T-helper 1 cell (primary cell): ENCODE results near the gene VSX1.
A peak's percentile ranks its signal among the peaks of the same experiment; 100 is the strongest.

Experiments
- DNase-seq, 5 donors: peaks; one replicate each; pipeline ENCODE4 v3.0.0-alpha.2; 2012 to 2020

Gene VSX1

DNA sequence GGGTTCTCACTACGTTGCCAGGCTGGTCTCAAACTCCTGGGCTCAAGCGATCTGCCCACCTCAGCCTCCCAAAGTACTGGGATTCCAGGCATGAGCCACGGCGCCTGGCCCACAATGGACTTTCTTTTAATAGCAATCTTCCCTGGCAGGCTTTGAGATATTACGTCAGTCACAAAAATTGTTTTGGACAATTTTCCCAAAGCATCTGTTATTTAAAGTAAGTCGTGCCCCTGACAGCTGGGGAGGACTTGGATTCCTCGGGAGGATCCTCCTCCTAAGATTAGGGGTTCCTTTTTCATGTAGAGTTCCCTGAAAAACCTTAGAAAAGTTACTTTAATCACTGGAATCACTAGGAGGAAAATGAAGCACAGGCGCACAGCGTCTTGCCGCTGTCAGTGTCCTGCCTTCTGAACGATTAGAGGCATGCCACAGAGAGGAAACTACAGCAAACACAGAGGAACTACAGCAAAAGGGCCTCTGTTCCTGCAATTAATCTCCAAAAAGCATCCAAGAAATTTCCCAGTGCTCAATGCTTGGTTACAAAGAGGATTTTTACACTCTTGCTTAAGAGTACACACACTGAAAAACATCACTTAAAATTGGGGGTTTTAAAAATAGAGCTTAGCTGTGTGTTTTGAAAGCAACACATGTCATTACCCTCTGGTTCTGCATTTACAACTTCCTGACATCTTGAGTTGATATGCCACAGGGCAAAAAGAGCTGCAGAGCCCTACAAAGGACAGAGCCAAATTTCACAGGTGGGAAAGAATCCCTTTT, 28.5 kb downstream of the VSX1 start:
- no peak for DNase-seq

DNA sequence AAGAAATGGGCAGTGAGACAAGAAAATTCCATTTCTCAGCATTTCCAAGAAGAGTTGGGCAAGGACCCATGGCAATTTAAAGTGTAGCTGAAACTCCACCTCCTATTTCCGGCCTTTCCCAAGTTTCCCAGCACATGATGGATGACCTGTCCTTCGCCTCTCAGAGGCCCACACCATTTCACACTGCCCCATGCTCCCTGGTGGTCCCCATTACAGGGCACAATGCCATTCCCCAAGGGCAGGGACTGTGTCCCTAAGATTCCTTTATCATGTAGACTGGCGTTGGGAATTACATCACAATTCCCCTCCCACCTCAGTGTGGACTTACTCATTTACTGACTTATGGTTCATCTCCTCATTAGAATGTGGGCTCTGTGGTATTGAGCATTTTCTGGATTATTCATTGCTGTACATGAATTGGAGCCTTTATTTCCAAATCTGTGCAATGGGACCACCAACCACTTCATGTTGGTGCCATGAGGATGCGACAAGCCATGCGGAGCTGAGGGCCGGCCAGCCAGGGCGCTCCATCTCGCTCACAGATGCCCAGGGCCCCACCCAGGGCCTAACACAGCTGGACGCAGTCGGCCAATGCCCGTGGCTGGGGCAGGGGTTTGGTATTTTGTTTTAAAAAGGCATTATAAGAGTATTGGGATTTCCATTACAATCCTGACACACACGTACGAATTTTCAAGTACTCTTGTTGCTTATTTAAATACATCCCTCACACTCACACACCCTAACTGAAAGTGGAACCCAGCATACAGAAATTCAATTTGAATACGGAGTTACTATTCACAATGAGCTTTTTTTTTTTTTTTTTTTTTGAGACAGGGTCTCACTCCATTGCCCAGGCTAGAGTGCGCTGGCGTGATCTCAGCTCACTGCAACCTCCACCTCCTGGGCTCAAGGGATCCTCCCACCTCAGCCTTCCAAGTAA, 29.4 kb downstream of the VSX1 start:
- no peak for DNase-seq

DNA sequence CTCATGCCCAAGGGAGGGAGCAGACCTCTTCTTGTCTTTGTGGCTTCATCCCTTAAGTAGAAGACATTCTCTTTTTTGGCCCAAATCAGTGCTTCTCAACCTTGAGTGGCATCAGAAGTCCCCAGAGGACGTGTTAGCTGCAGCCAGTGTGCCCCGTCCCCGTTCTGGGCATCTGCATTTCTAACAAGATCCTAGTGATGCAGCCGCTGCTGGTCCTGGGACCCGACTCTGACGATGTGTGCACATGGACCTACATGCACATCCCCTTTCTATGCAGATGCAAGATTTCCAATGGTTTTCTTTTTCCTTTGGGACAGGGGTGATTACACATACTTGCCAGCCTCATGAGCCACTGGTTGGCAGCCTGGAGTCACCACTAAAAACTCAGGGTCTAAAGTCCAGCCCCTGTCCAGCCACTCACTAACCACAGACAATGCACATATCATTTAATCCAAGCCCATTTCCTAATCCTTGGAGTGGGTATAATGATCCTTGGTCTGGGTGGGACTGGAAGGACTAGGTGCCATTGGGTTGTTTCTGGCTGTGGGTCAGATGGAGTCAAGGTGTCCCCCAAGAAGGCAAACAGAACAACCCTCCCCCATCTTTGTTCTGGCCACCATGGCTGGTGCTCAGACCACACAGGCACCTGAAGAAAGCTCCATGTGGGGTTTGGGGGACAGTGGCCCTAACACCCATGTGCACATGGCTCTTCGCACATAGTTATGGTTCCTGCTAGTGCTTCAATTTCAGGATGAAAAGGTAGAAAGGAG, 30.4 kb downstream of the VSX1 start:
- no peak for DNase-seq

DNA sequence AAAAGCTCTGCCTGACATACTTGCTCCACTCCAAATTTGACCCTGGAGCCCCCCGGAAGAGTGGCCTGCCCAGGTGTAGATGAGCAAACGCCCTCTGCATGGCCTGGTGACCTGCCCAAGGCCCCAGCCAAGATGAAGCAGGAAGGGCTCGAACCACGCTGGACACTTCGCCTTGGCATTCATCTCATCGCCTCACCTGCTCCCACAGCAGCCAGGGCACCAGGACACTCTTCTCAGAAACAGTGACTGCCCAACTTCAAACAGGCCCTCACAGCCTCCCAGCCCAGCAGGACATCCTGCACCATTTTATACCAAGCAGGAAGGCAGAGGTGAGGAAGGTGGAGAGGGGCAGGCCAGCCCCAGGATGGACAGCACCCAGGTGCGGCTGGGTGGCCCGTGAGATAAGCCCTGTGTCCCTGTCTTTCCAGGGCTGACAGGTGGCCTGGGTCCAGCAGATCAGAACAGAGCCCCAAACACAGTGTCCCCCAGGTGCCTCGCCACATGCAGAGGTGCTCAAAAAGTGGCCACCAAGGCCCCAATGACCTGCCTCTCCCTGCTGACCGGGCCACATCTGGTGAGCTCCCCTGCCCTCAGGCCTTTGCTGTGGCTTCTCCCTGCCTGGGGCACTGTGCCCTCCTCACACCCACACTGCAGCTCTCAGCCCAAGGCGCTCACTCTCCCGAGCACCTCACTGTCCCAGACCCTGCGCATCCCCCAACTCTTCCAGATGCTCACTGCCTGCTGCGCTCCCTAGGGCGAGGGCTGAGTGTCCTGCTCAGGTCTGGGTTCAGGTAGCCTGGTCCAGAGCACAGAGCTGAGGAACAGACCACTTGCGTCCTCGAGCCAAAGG, 31.2 kb downstream of the VSX1 start:
- DNase-seq, result no peak

DNA sequence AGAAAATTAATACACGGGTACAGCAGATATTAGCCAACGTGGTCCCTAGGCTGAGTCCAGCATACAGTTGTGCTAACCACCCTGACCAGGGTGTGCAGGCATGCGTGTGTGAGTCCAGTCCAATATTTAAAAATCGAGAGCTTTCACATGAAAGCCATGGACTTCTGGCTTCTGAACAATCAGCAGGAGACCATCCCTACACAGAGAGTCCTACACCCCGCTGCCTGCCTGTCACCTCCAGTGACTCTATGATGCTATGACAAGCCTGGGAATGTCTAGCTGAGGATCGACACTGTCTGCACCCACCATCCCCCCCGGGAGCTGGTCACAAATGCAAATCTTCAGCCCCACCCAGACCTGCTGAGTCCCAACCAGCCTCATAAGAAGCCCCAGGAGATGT, 31.9 kb downstream of the VSX1 start:
- DNase-seq, result no peak

DNA sequence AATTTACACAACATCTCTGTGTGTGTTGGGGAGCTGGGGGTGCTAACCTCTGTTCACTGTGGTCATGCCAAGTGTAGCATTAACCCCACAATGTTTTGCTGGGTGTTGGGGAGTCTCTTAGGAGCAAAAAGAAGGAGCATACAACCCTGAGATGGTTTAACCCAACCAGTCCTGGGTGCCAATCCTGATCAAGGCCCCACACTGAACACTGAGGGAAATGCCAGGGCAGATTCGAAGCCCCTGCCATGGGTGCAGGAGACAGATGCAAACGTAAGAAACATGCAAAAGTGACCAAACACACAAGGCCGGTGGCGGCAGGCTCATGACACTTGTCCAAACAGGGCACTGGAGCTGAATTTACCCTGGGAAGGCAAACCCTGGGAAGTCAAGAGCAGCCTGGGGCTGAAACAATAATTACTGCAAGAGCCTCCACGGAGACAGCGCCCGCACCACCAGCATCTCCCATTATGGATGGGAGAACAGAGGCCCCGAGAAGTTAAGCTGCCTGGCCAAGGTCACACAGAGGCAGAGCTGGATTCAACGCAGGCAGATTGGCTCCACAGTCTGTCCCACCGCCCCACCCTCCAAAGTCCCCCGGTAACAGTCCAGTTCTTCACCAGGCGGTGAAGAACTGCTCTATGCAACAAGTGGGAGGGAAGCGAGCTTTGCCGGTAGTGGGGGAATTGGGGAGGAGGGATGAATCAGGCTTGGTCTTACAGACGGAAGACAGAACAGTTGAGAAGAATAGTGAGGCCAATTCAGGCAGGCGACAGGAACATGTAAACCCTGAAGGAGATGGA, 32.5 kb downstream of the VSX1 start:
- DNase-seq, result no peak

DNA sequence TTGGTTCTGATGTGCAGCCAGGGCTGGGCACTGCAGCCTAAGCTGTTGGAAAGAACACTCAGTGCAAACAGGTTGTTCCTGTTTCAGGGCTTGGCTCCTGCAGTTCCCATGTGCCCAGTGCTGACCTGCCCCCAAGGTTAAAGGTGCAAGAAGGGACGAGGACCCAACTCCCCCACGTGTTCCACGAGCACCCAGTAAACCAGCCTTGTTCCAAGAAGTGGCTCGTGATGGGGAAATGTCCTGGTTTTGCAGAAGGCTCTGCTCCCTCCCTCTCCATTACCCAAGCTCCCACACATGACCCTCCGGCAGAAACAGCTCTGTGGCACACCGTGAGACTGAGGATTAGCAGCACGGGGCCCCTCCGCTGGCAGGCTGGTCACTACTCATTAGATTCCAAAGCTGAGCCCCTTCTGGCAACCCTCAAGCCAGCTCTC, 33.4 kb downstream of the VSX1 start:
- no peak for DNase-seq

DNA sequence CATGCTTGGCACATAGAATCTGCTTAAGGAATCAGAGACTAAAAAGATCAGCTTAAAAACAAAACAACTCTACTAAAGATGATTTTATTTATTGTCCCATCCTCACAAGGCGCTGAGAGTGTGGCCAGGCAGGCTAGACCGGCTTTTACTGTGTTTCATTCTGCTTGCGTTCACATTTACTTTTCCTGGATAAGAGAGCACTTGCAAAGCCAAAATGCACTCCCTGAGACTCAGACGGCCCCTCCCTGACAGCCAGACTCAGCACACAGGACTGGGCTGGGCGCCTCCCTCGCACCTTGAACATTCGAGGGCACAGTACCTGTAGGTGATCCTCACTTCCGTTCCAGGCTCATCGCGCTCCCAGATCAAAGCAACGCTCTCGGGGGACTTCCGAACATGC, 34.2 kb downstream of the VSX1 start:
- no peak for DNase-seq

DNA sequence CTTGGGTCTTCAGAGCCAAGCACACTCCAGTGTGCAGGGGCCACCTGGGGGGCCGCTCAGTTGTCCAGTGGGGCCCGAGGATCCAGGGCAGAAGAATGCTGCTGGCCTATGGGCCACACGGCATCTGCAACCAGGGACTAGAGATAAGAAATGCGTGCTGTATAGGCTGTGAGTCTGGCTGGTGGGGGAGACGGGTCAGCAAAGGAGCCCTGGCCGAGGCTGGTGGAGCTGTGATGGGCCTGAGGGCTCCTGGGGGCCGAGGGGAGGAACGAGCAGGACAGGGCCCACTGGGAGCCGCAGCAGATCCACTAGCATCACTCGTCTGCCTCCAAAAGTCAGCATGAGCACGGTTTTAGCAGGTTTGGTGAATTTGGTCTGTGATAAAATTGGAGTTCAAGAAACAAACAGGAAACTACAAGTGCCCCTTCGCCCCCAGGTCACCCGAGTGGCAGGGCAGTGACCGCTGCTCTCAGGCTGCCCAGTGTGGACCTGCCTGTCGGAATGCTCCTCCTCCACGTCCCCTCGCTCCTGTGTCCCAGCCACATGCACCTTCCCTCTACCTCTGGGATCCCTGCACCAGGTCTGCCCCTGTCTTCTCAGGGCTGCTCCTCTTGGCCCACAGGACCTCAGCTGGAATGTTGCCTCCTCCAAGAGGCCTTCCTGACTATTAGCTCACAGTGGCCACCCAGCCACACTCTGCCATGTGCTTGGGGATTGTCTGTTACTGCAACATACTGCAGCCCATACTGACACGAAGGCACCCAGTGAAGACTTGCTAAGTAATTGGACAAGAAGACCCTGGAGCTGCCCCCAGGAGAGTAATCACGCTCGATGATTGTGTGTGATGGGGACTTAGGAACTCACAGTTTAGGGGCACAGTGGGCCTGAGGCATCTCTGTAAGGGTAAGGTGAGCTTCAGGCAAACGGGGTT, 34.9 kb downstream of the VSX1 start:
- no peak for DNase-seq

DNA sequence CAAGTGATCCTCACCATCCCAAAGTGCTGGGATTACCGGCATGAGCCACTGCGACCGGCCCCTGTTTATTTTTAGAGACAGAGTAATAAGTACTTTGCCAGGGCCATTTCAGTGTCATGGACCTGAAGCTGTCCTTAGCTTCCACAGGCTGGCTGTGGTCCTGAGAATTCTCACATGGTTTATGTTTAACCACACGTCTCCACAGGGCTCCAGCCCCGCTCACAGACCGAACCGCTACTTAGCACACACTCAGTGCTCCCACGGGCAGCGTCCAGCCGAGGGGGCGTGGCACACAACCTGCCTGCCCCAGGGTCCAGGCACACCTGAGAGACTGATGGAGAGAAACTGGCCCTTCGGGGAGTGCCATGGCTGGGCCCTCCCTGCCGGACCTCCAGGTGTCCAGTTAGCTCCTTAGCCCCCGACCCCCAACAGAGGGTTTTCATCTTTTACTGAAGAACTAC, 35.7 kb downstream of the VSX1 start:
- DNase-seq, result no peak

DNA sequence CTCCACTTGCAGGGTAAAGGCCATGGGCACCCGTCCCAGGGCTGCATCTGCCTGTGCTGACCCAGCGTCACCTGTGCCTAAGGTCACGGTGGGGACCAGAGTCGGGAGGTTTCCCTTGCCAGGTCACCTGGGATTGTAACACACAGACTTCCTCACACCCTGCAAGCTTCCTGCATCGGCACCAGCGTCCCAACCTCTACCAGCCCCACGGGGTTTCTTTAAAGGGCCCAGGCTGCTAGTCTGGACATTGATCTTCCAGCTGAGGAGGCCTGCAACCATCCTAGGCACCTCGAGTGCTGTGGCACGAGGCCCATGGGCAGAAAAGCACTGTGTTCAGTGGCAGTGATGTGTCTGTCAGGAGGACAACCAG, 36.6 kb downstream of the VSX1 start:
- no peak for DNase-seq

DNA sequence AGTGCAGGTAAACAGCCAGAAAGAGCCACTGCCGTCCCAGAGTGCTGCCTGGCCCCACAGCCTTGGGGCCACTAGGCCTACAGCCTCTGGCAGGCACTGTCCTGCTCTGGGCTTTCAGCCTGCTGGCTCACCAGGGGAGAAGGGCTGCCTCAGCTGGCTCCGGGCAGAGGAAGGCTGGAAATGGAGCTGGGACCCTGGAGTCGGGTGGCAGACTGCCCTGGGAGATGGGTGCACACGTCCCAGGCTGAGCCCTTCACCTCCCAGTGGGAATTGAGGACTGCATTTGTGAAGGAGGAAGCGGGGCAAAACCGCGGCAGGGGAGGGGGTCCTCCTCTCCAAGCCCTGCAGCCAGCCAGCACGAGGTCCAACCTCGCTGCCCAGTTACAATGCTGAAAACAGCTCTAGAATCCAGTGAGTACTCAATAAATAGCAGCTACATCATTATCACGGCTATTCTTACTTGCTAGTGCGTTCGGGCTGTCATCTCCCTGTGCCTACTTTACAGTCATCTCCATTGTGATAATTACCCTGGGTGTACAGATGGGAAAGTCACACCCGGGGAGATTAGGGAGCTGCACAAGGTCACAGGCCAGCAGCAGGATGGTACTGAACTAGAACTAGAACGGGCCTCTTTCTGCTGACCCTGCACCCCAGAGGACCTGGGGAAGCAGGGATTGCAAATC, 37.1 kb downstream of the VSX1 start:
- no peak for DNase-seq

DNA sequence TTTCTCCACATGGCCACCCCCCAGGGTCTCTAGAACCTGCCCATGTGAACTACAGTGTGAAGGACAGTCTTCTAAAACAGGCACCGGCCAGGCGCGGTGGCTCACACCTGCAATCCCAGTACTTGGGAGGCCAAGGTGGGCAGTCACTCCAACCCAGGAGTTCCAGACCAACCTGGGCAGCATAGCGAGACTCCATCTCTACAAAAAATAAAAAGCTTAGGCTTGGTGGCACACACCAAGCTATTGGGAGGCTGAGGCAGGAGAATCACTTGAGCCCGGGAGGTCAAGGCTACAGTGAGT, 37.7 kb downstream of the VSX1 start:
- DNase-seq, result no peak

DNA sequence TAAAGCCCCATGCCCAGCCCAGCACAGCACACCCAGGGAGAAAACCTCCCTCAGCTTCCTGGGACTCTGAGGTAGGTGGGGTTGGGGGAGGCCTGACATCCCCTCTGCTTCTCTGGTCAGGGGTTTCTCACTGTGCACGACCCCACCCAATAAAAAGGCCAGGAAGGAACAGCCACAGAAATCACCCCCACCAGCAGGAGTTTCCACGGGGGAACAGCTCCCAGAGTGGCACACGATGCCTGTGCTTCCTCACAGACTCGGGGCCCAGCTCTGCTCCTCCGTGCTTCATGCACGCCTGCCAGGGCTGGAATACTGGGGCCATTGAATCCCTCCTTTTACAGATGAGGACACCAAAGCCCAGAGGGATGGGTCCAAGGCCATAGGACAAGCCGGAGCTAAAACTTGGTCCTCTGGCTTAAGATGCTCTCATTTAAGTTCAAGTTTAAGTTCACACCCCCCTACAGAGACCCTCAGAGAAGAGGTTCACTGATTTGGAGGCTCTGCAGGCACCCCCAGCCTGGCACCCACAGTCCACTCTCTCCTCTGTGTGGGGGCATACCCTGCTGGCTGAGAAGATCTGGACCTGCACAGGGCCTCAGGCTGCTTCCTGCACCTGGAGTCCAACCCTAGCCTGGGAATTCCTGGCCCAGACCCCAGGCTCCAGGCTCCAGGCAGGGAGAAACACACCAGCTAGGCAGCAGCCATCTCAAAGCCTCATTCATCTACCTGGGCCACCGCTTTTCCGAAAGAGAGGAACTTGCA, 38.3 kb downstream of the VSX1 start:
- DNase-seq, result no peak

DNA sequence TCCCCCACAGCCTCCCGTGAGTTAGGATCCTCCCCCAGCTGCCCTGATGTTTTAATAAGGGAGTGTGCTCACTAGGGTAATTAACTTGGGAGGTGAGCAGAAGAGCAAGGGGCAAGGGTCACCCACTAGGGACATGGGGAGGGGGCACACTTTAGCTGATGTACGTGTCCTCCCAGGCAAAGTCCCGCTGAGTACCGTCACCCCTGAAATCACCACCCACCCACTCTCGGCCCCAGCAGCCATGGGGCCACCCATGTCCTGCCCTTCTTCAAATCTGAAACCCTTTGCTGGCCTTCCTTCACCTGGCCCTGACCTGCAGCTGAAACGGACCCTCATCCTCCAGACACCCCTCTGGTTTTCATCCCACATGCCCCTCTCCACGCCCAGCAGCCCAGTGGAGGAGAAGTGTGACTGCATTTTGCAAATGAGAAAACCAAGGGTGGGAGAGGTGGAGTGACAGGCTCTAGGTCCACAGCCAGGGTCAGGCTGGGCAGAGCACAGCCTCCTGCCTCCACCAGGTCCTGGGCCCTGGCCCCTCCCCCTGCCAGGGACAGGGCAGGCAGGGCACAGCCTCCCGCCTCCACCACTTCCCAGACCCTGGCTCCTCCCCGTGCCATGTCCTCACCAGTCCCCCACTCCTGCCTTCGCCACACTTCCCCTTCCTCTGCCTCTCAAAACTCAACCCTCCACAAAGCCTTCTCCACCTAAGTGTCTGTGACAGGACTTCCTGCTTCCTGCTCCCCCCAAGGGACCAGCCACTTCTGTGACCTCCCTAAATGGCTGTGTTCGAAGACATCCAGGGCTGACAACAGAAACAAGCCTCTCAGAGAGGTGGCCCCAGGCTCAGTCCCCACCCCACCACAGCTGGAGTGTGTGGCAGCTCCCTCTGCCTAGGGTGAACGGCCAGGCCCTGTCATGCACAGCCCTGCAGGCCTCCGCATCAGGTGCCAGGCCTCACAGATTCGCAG, 39.1 kb downstream of the VSX1 start:
- peak in 4 of 5 donors; percentile 17 to 53 (median 25) for DNase-seq

DNA sequence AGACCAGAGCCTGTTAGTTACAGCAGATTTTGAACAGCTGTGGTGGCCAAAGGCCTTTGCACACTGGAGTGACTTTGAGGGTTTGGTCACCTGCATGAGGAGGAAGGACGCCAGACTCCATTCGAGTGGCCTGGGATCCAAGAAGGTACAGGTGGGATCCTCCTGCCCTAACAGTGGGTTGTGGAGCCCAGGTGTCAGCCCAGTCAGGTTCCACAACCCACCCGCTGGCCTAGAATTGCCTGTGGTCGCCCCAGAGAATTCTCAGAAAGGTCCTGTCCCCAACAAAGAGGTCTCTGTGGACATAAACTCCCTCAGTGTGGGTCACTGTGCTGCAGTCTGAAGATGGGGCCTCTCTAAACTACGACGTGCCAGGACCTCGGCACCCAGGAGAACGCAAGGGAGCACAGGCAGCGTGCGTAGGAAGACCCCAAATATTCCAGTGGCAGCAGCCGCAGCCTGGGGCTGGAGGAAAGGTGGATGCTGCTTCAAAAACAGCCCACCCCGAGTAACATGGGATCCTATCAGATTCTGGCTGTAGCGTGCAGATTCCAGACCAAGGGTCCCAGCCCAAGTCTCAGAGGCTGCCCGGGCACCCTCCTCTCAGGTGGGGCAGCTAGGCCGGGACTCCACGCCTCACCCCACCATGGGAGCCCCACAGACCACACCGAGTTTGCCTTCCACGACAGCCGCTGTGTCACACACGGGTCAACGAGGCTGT, 40.0 kb downstream of the VSX1 start:
- DNase-seq, result no peak

DNA sequence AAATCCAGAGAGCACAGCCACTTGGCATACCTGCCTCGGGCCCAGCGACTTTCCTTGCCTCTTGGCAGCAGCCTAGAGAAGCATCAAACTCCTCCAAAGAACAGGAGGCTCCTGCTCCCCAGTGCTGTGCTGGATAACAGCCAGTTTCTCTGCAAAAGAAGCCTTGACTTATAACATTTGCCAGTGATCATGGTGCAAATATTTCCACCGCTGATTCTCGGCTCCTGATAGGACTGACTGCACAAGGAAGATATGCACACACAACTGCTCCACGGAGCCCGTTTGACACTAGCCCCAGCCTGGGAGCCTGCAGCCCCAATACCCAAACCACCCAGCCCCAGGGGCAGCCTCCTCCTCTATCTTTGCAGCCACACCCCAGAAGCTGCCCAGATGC, 41.5 kb downstream of the VSX1 start:
- no peak for DNase-seq
